H1 (cell line): ENCODE measurements around the gene PDE1C.

Experiments
- CTCF ChIP-seq, 3 experiments: IDR thresholded peaks; 1 replicate in 2 of 3; 2 replicates in 1 of 3; pipeline versions ENCODE4 v1.5.1 to v1.6.1; 2011; ENCODE audit warnings: low read length in 3 of 3, mild to moderate bottlenecking in 3 of 3, inconsistent platforms in 2 of 3, low read depth in 1 of 3, moderate library complexity in 1 of 3; ENCODE audit not compliant: insufficient read depth in 1 of 3; ENCODE audit errors: control extremely low read depth in 1 of 3
- EP300 ChIP-seq, 2 experiments: IDR thresholded peaks; 1 replicate in 1 of 2; 2 replicates in 1 of 2; pipeline ENCODE4 v1.6.1; 2011 to 2012; ENCODE audit warnings: low read depth in 2 of 2, low read length in 2 of 2, mild to moderate bottlenecking in 2 of 2, borderline replicate concordance in 1 of 2, inconsistent platforms in 1 of 2, moderate library complexity in 1 of 2

- TF ChIP-seq CTCF (IDR thresholded peaks at IDR 0.05; ENCODE audit: control extremely low read depth in 1 of 3, insufficient read depth in 1 of 3, low read depth in 1 of 3, low read length in 3 of 3) (no peak), EP300 (IDR thresholded peaks at IDR 0.05; ENCODE audit: borderline replicate concordance in 1 of 2, low read depth in 2 of 2, low read length in 2 of 2) (no peak)
These were observed 83.2 kb downstream of the PDE1C start for GRCh38 chr7:31986878-31987518.
